Right cardiac atrium (tissue), 5 donors: Measurements from ENCODE around the gene SCART1. TPM values are rescaled to one million over a fixed set of nuclear protein-coding genes. Genes with fewer than 3 reads are reported as not detected.

Experiments
- ATAC-seq, 2 donors: fragments of 200-7000 bp; cut with Tn5 transposase; one replicate each; pipeline versions ENCODE4 v1.8.0 to v1.9.1; 2020; ENCODE audit warnings: moderate library complexity in 2 of 2, mild to moderate bottlenecking in 1 of 2
- DNase-seq, 3 donors: peaks; one replicate each; pipeline ENCODE4 v3.0.0-alpha.2; 2020
- H3K27ac ChIP-seq: one replicate; pipeline ENCODE4 v1.5.1; 2013; ENCODE audit warnings: mild to moderate bottlenecking, low read length, control low read depth, moderate library complexity
- H3K27me3 ChIP-seq: one replicate; pipeline ENCODE4 v1.6.1; 2013; ENCODE audit not compliant: control insufficient read depth, insufficient read depth
- H3K4me1 ChIP-seq: one replicate; pipeline ENCODE4 v1.6.1; 2013; ENCODE audit warnings: low read length; ENCODE audit not compliant: control insufficient read depth, insufficient read depth
- H3K4me3 ChIP-seq: one replicate; pipeline ENCODE4 v1.5.1; 2013; ENCODE audit warnings: low read length, control low read depth
- H3K9me3 ChIP-seq: one replicate; pipeline ENCODE4 v1.6.1; 2013; ENCODE audit warnings: low read length; ENCODE audit not compliant: control insufficient read depth
- WGBS: extraction: QIAGEN DNeasy Blood & Tissue Kit; methylation state at CpG from one replicate; pipeline ENCODE4 v1.1.7; 2013; 5-methylcytosine and 5-hydroxymethylcytosine counted together
- intact Hi-C, 4 donors: fragments of 100-400 bp; cut with DNase I; formaldehyde crosslinking; loops; one replicate each; pipeline versions ENCODE4 v1.11.0 to v1.14.0; 2022 to 2023
- polyA plus RNA-seq: library from polyadenylated mRNA; stranded (reverse); fragments of 200-250 nt; gene quantifications from one replicate; pipeline ENCODE4 v1.2.3, GENCODE V29; 2013
- total RNA-seq, 4 donors: library from RNA; stranded (reverse); fragmentation: NEBNext Ultra II Directional; extraction: Animal tissue kit (Norgen Biotek cat#: 25700); gene quantifications; one replicate each; pipeline ENCODE4 v1.2.1, GENCODE V29; 2021
- donor health status: healthy with polysubstance abuse.
- donor health status: DM: no; HTN: yes; CAD: no.
- donor health status: DM: no; HTN: no; CAD: no.
- donor health status: DM: no; HTN: yes; CAD: no; lungs with severe emphysema.
- donor health status: DM: yes; HTN: yes; CAD: no.

SCART1 gene
- total and polyA plus RNA-seq, 5 donors = 0.29 to 1.4 (median 0.82) TPM

- intact Hi-C loops = no loop called here
- H3K27me3 ChIP-seq = no peaks in the 10 kb centered on the region
- no peaks in the 10 kb centered on the region for H3K4me1 ChIP-seq
- 91% methylated on average over 40 of the region's 40 CpGs for WGBS
- no peak overlapping the region for H3K27ac ChIP-seq
- H3K4me3 ChIP-seq = no peak overlapping the region
- DNase-seq (peak in 2 of 3 donors; percentile 49 to 53), ATAC-seq (no peak)
- H3K9me3 ChIP-seq = no peaks in the 10 kb centered on the region
Measured at GRCh38 chr10:133458021-133458709, 4.4 kb downstream of the SCART1 start.

GRCh38 chr10:133458710-133459453 is 5.1 kb downstream of the SCART1 start:
- ATAC-seq (peak in 1 of 2 donors; percentile 40), DNase-seq (peak in 2 of 3 donors; percentile 35 to 40)
- H3K9me3 ChIP-seq = no peaks in the 10 kb centered on the region
- H3K4me1 ChIP-seq = no peaks in the 10 kb centered on the region
- H3K27me3 ChIP-seq = no peaks in the 10 kb centered on the region
- intact Hi-C loops = no loop called here
- H3K27ac ChIP-seq = no peak overlapping the region
- H3K4me3 ChIP-seq = no peak overlapping the region
- WGBS = 85% methylated on average over 21 of the region's 21 CpGs

GRCh38 chr10:133459454-133460207 is 5.9 kb downstream of the SCART1 start:
- no peak for ATAC-seq
- Histone ChIP-seq H3K27me3 (no peaks in the 10 kb centered on the region), H3K4me1 (no peaks in the 10 kb centered on the region), H3K4me3 (no peak overlapping the region), H3K9me3 (no peaks in the 10 kb centered on the region), H3K27ac (no peak overlapping the region)
- no peak for DNase-seq
- WGBS = 50% methylated on average over 81 of the region's 81 CpGs
- intact Hi-C loops = no loop called here

- DNase-seq (no peak), ATAC-seq (no peak)
- Histone ChIP-seq H3K4me3 (no peak overlapping the region), H3K27ac (no peak overlapping the region), H3K4me1 (no peaks in the 10 kb centered on the region), H3K9me3 (no peaks in the 10 kb centered on the region), H3K27me3 (no peaks in the 10 kb centered on the region)
- intact Hi-C loops = no loop called here
- 93% methylated on average over 14 of the region's 14 CpGs for WGBS
Measured at GRCh38 chr10:133460208-133460769, 6.5 kb downstream of the SCART1 start.

- H3K27me3 ChIP-seq = no peaks in the 10 kb centered on the region
- no peaks in the 10 kb centered on the region for H3K9me3 ChIP-seq
- H3K4me1 ChIP-seq = no peaks in the 10 kb centered on the region
- DNase-seq = no peak
- no peak overlapping the region for H3K27ac ChIP-seq
- ATAC-seq = no peak
- intact Hi-C loops = no loop called here
- 88% methylated on average over 7 of the region's 7 CpGs for WGBS
- no peak overlapping the region for H3K4me3 ChIP-seq
Measured at GRCh38 chr10:133461027-133461426, 7.3 kb downstream of the SCART1 start.

GRCh38 chr10:133461841-133462240 is 8.1 kb downstream of the SCART1 start:
- intact Hi-C loops = no loop called here
- DNase-seq = no peak
- 69% methylated on average over 8 of the region's 8 CpGs for WGBS

GRCh38 chr10:133462512-133463305 is 9.0 kb downstream of the SCART1 start:
- WGBS = 89% methylated on average over 10 of the region's 10 CpGs
- Histone ChIP-seq H3K4me1 (no peaks in the 10 kb centered on the region), H3K27me3 (no peaks in the 10 kb centered on the region), H3K9me3 (no peaks in the 10 kb centered on the region), H3K4me3 (no peak overlapping the region), H3K27ac (no peak overlapping the region)
- DNase-seq (no peak), ATAC-seq (no peak)
- intact Hi-C loops = no loop called here

More at GRCh38 chr10:133461841-133462240, 8.1 kb downstream of the SCART1 start:
- no peak for ATAC-seq
- Histone ChIP-seq H3K9me3 (no peaks in the 10 kb centered on the region), H3K4me3 (no peak overlapping the region), H3K27ac (no peak overlapping the region), H3K4me1 (no peaks in the 10 kb centered on the region), H3K27me3 (no peaks in the 10 kb centered on the region)

GRCh38 chr10:133464582-133465031 is 10.9 kb downstream of the SCART1 start:
- no peaks in the 10 kb centered on the region for H3K4me1 ChIP-seq
- no peak for DNase-seq
- WGBS = 87% methylated on average over 12 of the region's 12 CpGs
- H3K27me3 ChIP-seq = no peaks in the 10 kb centered on the region
- intact Hi-C loops = no loop called here
- no peaks in the 10 kb centered on the region for H3K9me3 ChIP-seq
- ATAC-seq = no peak
- H3K4me3 ChIP-seq = no peak overlapping the region
- no peak overlapping the region for H3K27ac ChIP-seq

- Histone ChIP-seq H3K4me1 (no peaks in the 10 kb centered on the region), H3K27me3 (no peaks in the 10 kb centered on the region), H3K27ac (no peak overlapping the region)
Measured at GRCh38 chr10:133465191-133465949, 11.6 kb downstream of the SCART1 start.

More at GRCh38 chr10:133465191-133465949, 11.6 kb downstream of the SCART1 start:
- WGBS = 23% methylated on average over 55 of the region's 55 CpGs
- ATAC-seq (no peak), DNase-seq (no peak)
- Histone ChIP-seq H3K4me3 (no peak overlapping the region), H3K9me3 (no peaks in the 10 kb centered on the region)
- intact Hi-C loops = no loop called here
